Urinary bladder (tissue), 4 donors: ENCODE data around the gene TM9SF3. TPM values are rescaled to one million over a fixed set of nuclear protein-coding genes. Genes with fewer than 3 reads are reported as not detected.
"Not testable (repeated sequence)": the region's sequence is repeated elsewhere in the genome, so short reads cannot be mapped to it uniquely, and the experiment has no call there.

ENCODE experiments used
- DNase-seq: peaks from one replicate; pipeline ENCODE4 v3.0.0-alpha.2; 2015; ENCODE audit errors: extremely low spot score
- H3K27ac ChIP-seq: one replicate; pipeline ENCODE4 v1.5.1; 2013; ENCODE audit warnings: low read depth, mild to moderate bottlenecking, moderate library complexity
- H3K36me3 ChIP-seq: one replicate; pipeline ENCODE4 v1.6.1; 2013; ENCODE audit warnings: mild to moderate bottlenecking, moderate library complexity; ENCODE audit not compliant: insufficient read depth
- H3K4me1 ChIP-seq: one replicate; pipeline ENCODE4 v1.6.1; 2013; ENCODE audit warnings: mild to moderate bottlenecking, moderate library complexity; ENCODE audit not compliant: insufficient read depth
- H3K4me3 ChIP-seq: one replicate; pipeline ENCODE4 v1.5.1; 2013; ENCODE audit warnings: low read depth, low read length
- WGBS: extraction: QIAGEN DNeasy Blood & Tissue Kit; methylation state at CpG from one replicate; pipeline ENCODE4 v1.1.7; 2013; 5-methylcytosine and 5-hydroxymethylcytosine counted together
- polyA plus RNA-seq: library from polyadenylated mRNA; stranded (reverse); fragments of 200-250 nt; gene quantifications from one replicate; pipeline ENCODE4 v1.2.3, GENCODE V29; 2013
- total RNA-seq: library from RNA; depleted of rRNA; stranded (reverse); fragments of >200 nt; gene quantifications from one replicate; pipeline ENCODE4 v1.2.3, GENCODE V29; 2014
- donor health status: healthy with polysubstance abuse.
- donor health status: healthy.

TM9SF3 gene
- total and polyA plus RNA-seq, 2 donors, result 55.2 to 156 TPM

GRCh38 chr10:96588060-96588554 lies 1.3 kb upstream of the TM9SF3 start:
- H3K36me3 ChIP-seq, result no peaks in the 10 kb centered on the region
- H3K4me1 ChIP-seq, result no peaks in the 10 kb centered on the region
- no peak overlapping the region for H3K4me3 ChIP-seq
- no peak overlapping the region for H3K27ac ChIP-seq
- WGBS, result 22% methylated on average over 4 of the region's 4 CpGs
- DNase-seq, result no peak

- DNase-seq, result no peak
- Histone ChIP-seq H3K4me3 (peak overlapping the region; percentile 95), H3K36me3 (no peaks in the 10 kb centered on the region), H3K27ac (peak overlapping the region; percentile 99), H3K4me1 (no peaks in the 10 kb centered on the region)
- WGBS, result 2% methylated on average over 25 of the region's 25 CpGs
These were observed 650 bp upstream of the TM9SF3 start for GRCh38 chr10:96587264-96588059.

DNA sequence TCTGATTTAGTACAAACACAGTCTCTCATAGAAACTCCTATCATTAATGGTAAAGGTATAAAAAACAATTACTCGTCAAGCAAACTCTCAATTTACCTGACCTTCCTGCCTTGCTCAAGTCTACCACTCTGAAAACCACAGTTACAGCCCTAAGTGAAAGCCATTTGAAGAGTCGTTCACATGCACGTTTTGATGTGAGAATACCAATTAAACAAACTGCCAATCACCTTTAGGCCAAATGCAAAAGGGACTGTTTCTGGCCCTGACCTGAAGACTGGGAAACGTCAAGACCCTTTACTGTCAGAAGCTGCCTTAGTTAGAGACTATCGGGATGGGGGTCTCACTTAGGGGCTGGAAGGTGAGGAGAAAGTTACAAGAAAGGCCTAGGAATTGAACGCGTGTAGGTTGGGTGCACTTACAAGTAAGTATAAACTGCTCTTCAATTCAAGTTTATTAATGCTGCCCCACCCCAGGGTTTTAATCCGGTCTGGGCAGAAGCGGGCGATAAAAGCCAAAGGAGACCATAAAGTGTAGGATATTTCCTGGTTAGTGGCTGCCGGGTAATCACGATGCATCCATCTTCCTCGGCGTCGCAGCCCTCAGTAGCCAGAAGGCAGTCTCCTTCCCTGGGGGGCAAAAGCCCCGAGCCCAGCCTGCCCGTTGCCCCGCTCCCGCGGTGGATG lies 935 bp downstream of the TM9SF3 start:
- 2% methylated on average over 20 of the region's 20 CpGs for WGBS
- DNase-seq, result no peak
- H3K4me1 ChIP-seq, result no peaks in the 10 kb centered on the region
- H3K36me3 ChIP-seq, result no peaks in the 10 kb centered on the region
- H3K4me3 ChIP-seq, result peak overlapping the region; percentile 95
- H3K27ac ChIP-seq, result peak overlapping the region; percentile 99

GRCh38 chr10:96584474-96584873 lies 2.3 kb downstream of the TM9SF3 start:
- Histone ChIP-seq H3K36me3 (no peaks in the 10 kb centered on the region), H3K4me3 (no peak overlapping the region), H3K4me1 (no peaks in the 10 kb centered on the region), H3K27ac (no peak overlapping the region)
- no peak for DNase-seq
- 94% methylated on average over 9 of the region's 9 CpGs for WGBS

DNA sequence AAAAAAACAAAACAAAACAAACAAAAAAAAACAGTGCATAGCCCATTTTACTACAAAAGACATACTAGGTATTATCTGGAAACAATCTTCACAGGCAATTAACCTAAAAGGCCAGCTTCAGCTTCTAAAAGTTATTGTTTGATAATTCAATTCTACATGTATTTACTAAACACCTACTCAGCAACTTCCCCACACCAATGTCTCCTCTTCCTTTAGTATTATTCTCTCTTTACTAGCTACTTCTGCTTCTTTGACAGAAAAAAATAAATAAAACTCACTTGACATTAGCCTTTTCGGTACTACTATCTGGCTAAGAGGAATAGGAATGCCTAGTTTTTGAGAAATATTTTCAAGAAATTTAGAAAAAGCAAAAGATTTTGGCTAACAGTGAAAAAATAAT lies 2.8 kb downstream of the TM9SF3 start:
- no peaks in the 10 kb centered on the region for H3K4me1 ChIP-seq
- no peak overlapping the region for H3K27ac ChIP-seq
- H3K36me3 ChIP-seq, result no peaks in the 10 kb centered on the region
- H3K4me3 ChIP-seq, result no peak overlapping the region
- WGBS, result 81% methylated on average over 1 of the region's 1 CpG
- no peak for DNase-seq

- no peaks in the 10 kb centered on the region for H3K36me3 ChIP-seq
- no peak overlapping the region for H3K27ac ChIP-seq
- no peak for DNase-seq
- H3K4me3 ChIP-seq, result no peak overlapping the region
- no peaks in the 10 kb centered on the region for H3K4me1 ChIP-seq
- 78% methylated on average over 2 of the region's 2 CpGs for WGBS
These were observed 7.7 kb downstream of the TM9SF3 start for GRCh38 chr10:96579133-96579532.

GRCh38 chr10:96578633-96579032 lies 8.2 kb downstream of the TM9SF3 start:
- no peaks in the 10 kb centered on the region for H3K36me3 ChIP-seq
- WGBS, result 93% methylated on average over 5 of the region's 5 CpGs

DNA sequence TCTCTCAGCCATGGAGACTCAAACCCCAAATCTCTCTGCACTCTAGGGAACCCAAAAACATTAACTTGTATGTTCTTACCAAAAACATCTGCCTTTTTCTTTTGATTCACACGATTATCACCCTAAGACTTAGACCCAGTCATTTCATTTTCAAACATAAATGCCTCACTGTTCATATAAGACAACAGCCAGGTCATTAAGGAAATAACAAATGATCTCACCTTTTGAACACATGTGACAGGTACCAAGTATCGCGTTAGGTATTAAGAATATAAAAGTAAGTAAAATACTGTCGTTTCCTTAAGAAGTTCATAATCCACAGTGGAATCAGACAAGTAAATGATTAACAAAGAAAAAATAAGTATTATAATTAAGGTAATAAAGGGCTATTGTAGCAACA lies 8.8 kb downstream of the TM9SF3 start:
- 86% methylated on average over 4 of the region's 4 CpGs for WGBS
- no peak overlapping the region for H3K4me3 ChIP-seq
- no peaks in the 10 kb centered on the region for H3K36me3 ChIP-seq
- no peaks in the 10 kb centered on the region for H3K4me1 ChIP-seq
- no peak overlapping the region for H3K27ac ChIP-seq
- DNase-seq, result no peak

More at GRCh38 chr10:96578633-96579032, 8.2 kb downstream of the TM9SF3 start:
- H3K27ac ChIP-seq, result no peak overlapping the region
- no peak overlapping the region for H3K4me3 ChIP-seq
- no peak for DNase-seq
- no peaks in the 10 kb centered on the region for H3K4me1 ChIP-seq

GRCh38 chr10:96577069-96577468 lies 9.7 kb downstream of the TM9SF3 start:
- no peak overlapping the region for H3K4me3 ChIP-seq
- WGBS, result 92% methylated on average over 1 of the region's 1 CpG
- no peak for DNase-seq
- no peaks in the 10 kb centered on the region for H3K36me3 ChIP-seq
- H3K4me1 ChIP-seq, result no peaks in the 10 kb centered on the region
- no peak overlapping the region for H3K27ac ChIP-seq

- Histone ChIP-seq H3K4me3 (no peak overlapping the region), H3K27ac (no peak overlapping the region), H3K36me3 (no peaks in the 10 kb centered on the region), H3K4me1 (no peaks in the 10 kb centered on the region)
- DNase-seq, result no peak
- WGBS, result 61% methylated on average over 1 of the region's 1 CpG
These were observed 10.4 kb downstream of the TM9SF3 start for GRCh38 chr10:96576277-96576980.

GRCh38 chr10:96574564-96574963 lies 12.2 kb downstream of the TM9SF3 start:
- not testable (repeated sequence) for H3K27ac ChIP-seq, H3K4me3 ChIP-seq, DNase-seq, H3K36me3 ChIP-seq, H3K4me1 ChIP-seq
- WGBS, result 96% methylated on average over 2 of the region's 2 CpGs

- H3K36me3 ChIP-seq, result no peaks in the 10 kb centered on the region
- H3K4me3 ChIP-seq, result no peak overlapping the region
- no peak for DNase-seq
- no peaks in the 10 kb centered on the region for H3K4me1 ChIP-seq
- H3K27ac ChIP-seq, result no peak overlapping the region
- WGBS, result 78% methylated on average over 5 of the region's 5 CpGs
These were observed 13.8 kb downstream of the TM9SF3 start for GRCh38 chr10:96573036-96573435.

DNA sequence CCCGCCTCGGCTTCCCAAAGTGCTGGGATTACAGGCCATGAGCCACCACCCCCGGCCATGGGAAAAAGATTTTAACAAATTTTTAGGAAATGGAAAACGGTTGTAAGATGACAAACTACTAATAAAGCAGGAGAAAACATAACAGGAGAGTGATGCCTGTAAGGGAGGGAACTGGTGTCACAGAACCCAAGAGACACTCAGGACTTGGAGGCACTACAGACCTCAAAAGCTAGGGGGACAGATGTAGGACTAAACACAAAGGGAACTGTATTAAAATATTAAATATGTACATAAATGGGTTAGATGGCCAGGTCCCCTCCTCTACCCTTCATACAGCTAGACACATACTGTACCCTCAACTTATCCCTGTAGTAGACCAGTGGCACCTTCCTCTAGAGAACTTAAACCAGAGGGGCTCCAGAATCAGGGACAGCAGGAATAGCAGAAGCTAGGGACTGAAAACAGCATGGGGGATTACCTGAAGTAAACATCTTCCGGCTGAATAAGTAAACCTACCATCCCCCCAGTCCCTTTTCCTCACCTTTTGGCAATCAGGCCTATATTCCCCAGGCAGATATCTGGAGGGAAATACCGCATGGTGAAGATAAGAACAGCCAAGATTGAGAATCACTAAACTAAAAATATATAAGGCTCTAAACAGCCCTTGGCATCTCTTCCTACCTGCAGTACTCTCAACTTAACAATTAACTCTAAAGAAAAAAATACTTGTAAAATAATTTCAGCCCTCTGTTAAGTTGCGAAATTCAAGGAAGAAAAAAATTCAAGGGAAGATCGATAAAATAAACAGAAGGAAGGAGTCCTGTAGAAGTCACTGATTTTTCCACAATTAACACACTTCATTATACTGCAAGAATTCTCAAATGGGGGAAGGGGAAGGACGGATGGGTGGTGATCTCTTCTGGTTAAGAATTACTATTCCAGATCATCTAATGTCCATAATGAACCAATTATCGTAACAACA lies 15.5 kb downstream of the TM9SF3 start:
- Histone ChIP-seq H3K27ac (no peak overlapping the region), H3K4me3 (no peak overlapping the region), H3K4me1 (no peaks in the 10 kb centered on the region), H3K36me3 (no peaks in the 10 kb centered on the region)
- no peak for DNase-seq
- WGBS, result 78% methylated on average over 10 of the region's 10 CpGs
